HG03342 (cell line): ENCODE data around the gene FOXQ1.

Source experiments
- ATAC-seq: cut with Tn5 transposase; IDR thresholded peaks from one replicate; pipeline ENCODE4 v1.9.1; 2021; ENCODE audit warnings: mild to moderate bottlenecking, moderate library complexity; ENCODE audit not compliant: unreplicated experiment

FOXQ1 gene

GRCh38 chr6:1311400-1312202 lies at the start of gene FOXQ1:
FOXQ1 (plus strand) TSS chr6:1312098; CDS start chr6:1312705, 607 bp downstream.
- no peak for ATAC-seq

- no peak for ATAC-seq
Observed at GRCh38 chr6:1262704-1263038, 49.2 kb upstream of the FOXQ1 start.

GRCh38 chr6:1263039-1263849 lies 48.7 kb upstream of the FOXQ1 start:
- no peak for ATAC-seq

- ATAC-seq, result no peak
Observed at GRCh38 chr6:1263850-1264377, 48.0 kb upstream of the FOXQ1 start.

- no peak for ATAC-seq
Observed at GRCh38 chr6:1264619-1265445, 47.1 kb upstream of the FOXQ1 start.

- ATAC-seq, result no peak
Observed at GRCh38 chr6:1266686-1267056, 45.2 kb upstream of the FOXQ1 start.

- ATAC-seq, result no peak
Observed at GRCh38 chr6:1267057-1267732, 44.7 kb upstream of the FOXQ1 start.

GRCh38 chr6:1267790-1268762 lies 43.8 kb upstream of the FOXQ1 start:
- no peak for ATAC-seq

GRCh38 chr6:1271071-1271763 lies 40.7 kb upstream of the FOXQ1 start:
- no peak for ATAC-seq

GRCh38 chr6:1278061-1278720 lies 33.7 kb upstream of the FOXQ1 start:
- ATAC-seq, result no peak

- ATAC-seq, result no peak
Observed at GRCh38 chr6:1279065-1279464, 32.8 kb upstream of the FOXQ1 start.

- no peak for ATAC-seq
Observed at GRCh38 chr6:1280666-1281300, 31.1 kb upstream of the FOXQ1 start.

GRCh38 chr6:1281746-1282145 lies 30.2 kb upstream of the FOXQ1 start:
- no peak for ATAC-seq

GRCh38 chr6:1283501-1283900 lies 28.4 kb upstream of the FOXQ1 start:
- ATAC-seq, result no peak

GRCh38 chr6:1285556-1285955 lies 26.3 kb upstream of the FOXQ1 start:
- ATAC-seq, result no peak

- ATAC-seq, result no peak
Observed at GRCh38 chr6:1285956-1286355, 25.9 kb upstream of the FOXQ1 start.

- no peak for ATAC-seq
Observed at GRCh38 chr6:1287103-1287591, 24.8 kb upstream of the FOXQ1 start.

- ATAC-seq, result no peak
Observed at GRCh38 chr6:1290086-1290485, 21.8 kb upstream of the FOXQ1 start.
